IMR-90 (cell line): Measurements from ENCODE around the gene ZNF546. TPM values are rescaled to one million over a fixed set of nuclear protein-coding genes. Genes with fewer than 3 reads are reported as not detected.
A peak's percentile ranks its signal among the peaks of the same experiment; 100 is the strongest.

Experiments
- ATAC-seq: fragments of 200-7000 bp; cut with Tn5 transposase; 2 replicates; pipeline ENCODE4 v1.9.1; 2020; ENCODE audit warnings: low read depth, mild to moderate bottlenecking, moderate library complexity
- BruUV-seq: library from RNA; stranded (reverse); fragments of 400-500 nt; replicated peaks from 2 replicates; lab custom pipeline; 2021; lab: Mats Ljungman, UMichigan
- CTCF ChIA-PET: fragments of 300-600 bp; formaldehyde crosslinking; extraction: SDS; loops from one replicate; lab custom pipeline; 2021; ENCODE audit warnings: antibody characterized with exemption; lab: Yijun Ruan, JAX
- POLR2A ChIA-PET: fragments of 300-600 bp; sonication (Branson Sonifier 250); formaldehyde crosslinking; loops from one replicate; lab custom pipeline; 2022; ENCODE audit warnings: antibody characterized with exemption; ENCODE audit not compliant: unreplicated experiment; lab: Charles Lee
- DNase-seq: peaks from one replicate; pipeline ENCODE4 v3.0.0; 2013
- H2AFZ ChIP-seq: replicated peaks from 2 replicates; pipeline ENCODE3; 2013; ENCODE audit warnings: low read length, mild to moderate bottlenecking; ENCODE audit not compliant: poor library complexity
- H2AK5ac ChIP-seq: 2 replicates; pipeline ENCODE4 v1.6.1; 2013; ENCODE audit warnings: low read depth, low read length, inconsistent platforms
- H2AK9ac ChIP-seq: replicated peaks from 2 replicates; pipeline ENCODE3; 2013; ENCODE audit warnings: mild to moderate bottlenecking, low read depth, low read length, moderate library complexity; ENCODE audit not compliant: poor library complexity
- H2BK120ac ChIP-seq: 2 replicates; pipeline ENCODE4 v1.6.1; 2013; ENCODE audit warnings: low read depth, low read length, inconsistent platforms
- H2BK15ac ChIP-seq: 3 replicates; pipeline ENCODE4 v1.6.1; 2013; ENCODE audit warnings: low read depth, low read length, inconsistent platforms
- H2BK20ac ChIP-seq: 2 replicates; pipeline ENCODE4 v1.6.1; 2013; ENCODE audit warnings: low read depth, mild to moderate bottlenecking, inconsistent platforms, low read length, moderate library complexity
- H2BK5ac ChIP-seq: 2 replicates; pipeline ENCODE4 v1.6.1; 2013; ENCODE audit warnings: mild to moderate bottlenecking, low read depth, low read length, inconsistent platforms; ENCODE audit not compliant: poor library complexity, severe bottlenecking
- H3K14ac ChIP-seq: replicated peaks from 2 replicates; pipeline ENCODE4 v1.6.1; 2013; ENCODE audit warnings: low read depth, low read length, inconsistent platforms
- H3K18ac ChIP-seq: 2 replicates; pipeline ENCODE4 v1.6.1; 2013; ENCODE audit warnings: low read depth, low read length, control low read depth
- H3K23ac ChIP-seq: 2 replicates; pipeline ENCODE4 v1.6.1; 2013; ENCODE audit warnings: low read depth, low read length, inconsistent platforms
- H3K27ac ChIP-seq: 2 replicates; pipeline ENCODE4 v1.5.1; 2013; ENCODE audit warnings: mild to moderate bottlenecking, control low read depth, low read length; ENCODE audit not compliant: insufficient read depth
- H3K27me3 ChIP-seq: 2 replicates; pipeline ENCODE4 v1.6.1; 2013; ENCODE audit warnings: low read length; ENCODE audit not compliant: control insufficient read depth, insufficient read depth
- H3K36me3 ChIP-seq: 2 replicates; pipeline ENCODE4 v1.6.1; 2013; ENCODE audit warnings: low read length, mixed read lengths; ENCODE audit not compliant: control insufficient read depth, insufficient read depth
- H3K4ac ChIP-seq: 2 replicates; pipeline ENCODE4 v1.6.1; 2013; ENCODE audit warnings: low read depth, low read length, inconsistent platforms
- H3K4me1 ChIP-seq: 2 replicates; pipeline ENCODE4 v1.6.1; 2013; ENCODE audit warnings: low read length, mixed read lengths; ENCODE audit not compliant: control insufficient read depth, insufficient read depth
- H3K4me2 ChIP-seq: 2 replicates; pipeline ENCODE4 v1.6.1; 2013; ENCODE audit warnings: low read depth, mild to moderate bottlenecking, control low read depth, low read length, moderate library complexity
- H3K4me3 ChIP-seq: 2 replicates; pipeline ENCODE4 v1.5.1; 2013; ENCODE audit warnings: low read depth, mild to moderate bottlenecking, control low read depth, low read length, moderate library complexity; ENCODE audit not compliant: insufficient read depth
- H3K56ac ChIP-seq: 2 replicates; pipeline ENCODE4 v1.6.1; 2013; ENCODE audit warnings: low read length, inconsistent platforms; ENCODE audit not compliant: insufficient read depth; ENCODE audit errors: extremely low read depth
- H3K79me1 ChIP-seq, 2 experiments: 2 replicates each; pipeline ENCODE4 v1.6.1; 2013; ENCODE audit warnings: low read length in 2 of 2, inconsistent platforms in 1 of 2, low read depth in 1 of 2
- H3K9ac ChIP-seq: 2 replicates; pipeline ENCODE4 v1.6.1; 2013; ENCODE audit warnings: low read depth, low read length, control low read depth
- H3K9me1 ChIP-seq: 2 replicates; pipeline ENCODE4 v1.6.1; 2013; ENCODE audit warnings: low read length, inconsistent platforms; ENCODE audit not compliant: insufficient read depth
- H3K9me3 ChIP-seq: 2 replicates; pipeline ENCODE4 v1.6.1; 2013; ENCODE audit warnings: low read length; ENCODE audit not compliant: control insufficient read depth, insufficient read depth
- H4K20me1 ChIP-seq: 2 replicates; pipeline ENCODE4 v1.6.1; 2013; ENCODE audit warnings: low read length, inconsistent platforms; ENCODE audit not compliant: insufficient read depth
- H4K5ac ChIP-seq: 2 replicates; pipeline ENCODE4 v1.6.1; 2013; ENCODE audit warnings: mild to moderate bottlenecking, low read depth, low read length, control low read depth
- H4K8ac ChIP-seq, 2 experiments: 2 replicates each; pipeline ENCODE4 v1.6.1; 2013; ENCODE audit warnings: low read depth in 2 of 2, low read length in 2 of 2, control low read depth in 1 of 2, inconsistent platforms in 1 of 2
- H4K91ac ChIP-seq: 2 replicates; pipeline ENCODE4 v1.6.1; 2013; ENCODE audit warnings: low read depth, low read length, inconsistent platforms; ENCODE audit not compliant: insufficient read depth
- BHLHE40 ChIP-seq: fragments of 150-350 bp; IDR thresholded peaks from 2 replicates; pipeline ENCODE4 v1.6.1; 2016; ENCODE audit warnings: mild to moderate bottlenecking, low read depth, low read length
- CEBPB ChIP-seq: IDR thresholded peaks from 2 replicates; pipeline ENCODE4 v1.6.1; 2012; ENCODE audit warnings: low read depth, low read length, improper control_type of control experiment
- FOS ChIP-seq: fragments of 150-350 bp; IDR thresholded peaks from 2 replicates; pipeline ENCODE4 v1.6.1; 2016; ENCODE audit warnings: low read depth, low read length
- MAFK ChIP-seq: IDR thresholded peaks from 2 replicates; pipeline ENCODE4 v1.6.1; 2012; ENCODE audit warnings: low read depth, low read length, improper control_type of control experiment
- MAZ ChIP-seq: IDR thresholded peaks from 2 replicates; pipeline ENCODE4 v1.6.1; 2012; ENCODE audit warnings: low read depth, mild to moderate bottlenecking, low read length, improper control_type of control experiment, moderate library complexity, borderline replicate concordance
- POLR2A ChIP-seq: IDR thresholded peaks from 2 replicates; pipeline ENCODE4 v1.6.1; 2012; ENCODE audit warnings: mild to moderate bottlenecking, low read depth, low read length
- RAD21 ChIP-seq: IDR thresholded peaks from 2 replicates; pipeline ENCODE4 v1.6.1; 2012; ENCODE audit warnings: low read length, improper control_type of control experiment
- RCOR1 ChIP-seq: IDR thresholded peaks from 2 replicates; pipeline ENCODE4 v1.6.1; 2012; ENCODE audit warnings: mild to moderate bottlenecking, low read length, improper control_type of control experiment; ENCODE audit not compliant: insufficient replicate concordance
- SMC3 ChIP-seq: fragments of 150-350 bp; IDR thresholded peaks from 2 replicates; pipeline ENCODE4 v1.6.1; 2016; ENCODE audit warnings: low read depth, mild to moderate bottlenecking, antibody characterized with exemption, low read length, moderate library complexity
- WGBS, 2 experiments: methylation state at CpG; one replicate each; pipeline versions ENCODE4 v1.1.5 to v1.1.7; 2013; ENCODE audit warnings: missing lambda C conversion rate in 2 of 2; ENCODE audit not compliant: insufficient read length in 1 of 2; ENCODE audit errors: extremely low coverage in 2 of 2; 5-methylcytosine and 5-hydroxymethylcytosine counted together
- dilution Hi-C: fragments of 300-500 bp; cut with HindIII; formaldehyde crosslinking; loops from one replicate; pipeline ENCODE4 v1.14.3; 2018; ENCODE audit warnings: low sequenced_read_pairs; ENCODE audit not compliant: unreplicated experiment
- in situ Hi-C: fragments of 300-500 bp; cut with MboI; formaldehyde crosslinking; loops from 3 replicates; pipeline ENCODE4 v1.14.3; 2019; ENCODE audit warnings: low sequenced_read_pairs, inconsistent platforms, mixed read lengths
- intact Hi-C: fragments of 100-400 bp; cut with micrococcal nuclease; formaldehyde crosslinking; loops from 2 replicates; pipeline ENCODE4 v1.10.0; 2022
- polyA plus RNA-seq, 3 experiments: library from polyadenylated mRNA; depleted of rRNA; stranded (reverse); fragments of >200 nt; gene quantifications; 2 replicates each; pipeline ENCODE4 v1.2.3, GENCODE V29; 2012; ENCODE audit warnings: low replicate concordance in 1 of 3
- total RNA-seq: library from RNA; depleted of rRNA; stranded (reverse); fragments of >200 nt; gene quantifications from 2 replicates; pipeline ENCODE4 v1.2.3, GENCODE V29; 2012
- TF ChIP-seq, protein P1 (sequence below): fragments of 150-350 bp; IDR thresholded peaks from 2 replicates; pipeline ENCODE4 v1.6.1; 2016; ENCODE audit warnings: low read depth, mild to moderate bottlenecking, low read length, moderate library complexity, borderline replicate concordance

ZNF546 gene
- total and polyA plus RNA-seq, 2 of the 4 experiments (the other 2 are of a cell fraction), result 1.6 to 6.5 TPM

GRCh38 chr19:39995794-39996193 lies 1.1 kb upstream of the ZNF546 start:
- dilution Hi-C loops, result no loop called here
- H3K23ac ChIP-seq, result peak overlapping the region; percentile 79; the same call in 1 of the 2 replicates
- no peak overlapping the region for H3K18ac ChIP-seq
- H3K14ac ChIP-seq, result 0 out of 2 replicates have a peak overlapping the region, but pooled peaks have one; percentile 37
- no peak overlapping the region for H4K91ac ChIP-seq
- H3K9me1 ChIP-seq, result no peaks in the 10 kb centered on the region; the same call in 1 of the 2 replicates
- no peak overlapping the region for H3K9ac ChIP-seq
- H4K20me1 ChIP-seq, result no peaks in the 10 kb centered on the region
- peaks cover 5% of the 10 kb centered on the region for H3K4me1 ChIP-seq
- DNase-seq (no peak), ATAC-seq (no peak)
- no peaks in the 10 kb centered on the region; the same call in 1 of the 2 replicates for H3K36me3 ChIP-seq
- no peak overlapping the region for H2BK15ac ChIP-seq
- no peak overlapping the region for H2BK5ac ChIP-seq
- no peaks in the 10 kb centered on the region; the same call in 1 of the 2 replicates for H3K9me3 ChIP-seq
- no peak overlapping the region for H2AFZ ChIP-seq
- no peaks in the 10 kb centered on the region for H3K27me3 ChIP-seq
- no peak overlapping the region for H2BK20ac ChIP-seq
- no peak overlapping the region for H3K4ac ChIP-seq
- H3K79me1 ChIP-seq, result peaks cover 19 to 41% of the 10 kb centered on the region in 2 experiments
- no CpG with 5 or more reads among the region's 1 CpG for WGBS, 2 experiments
- TF ChIP-seq RAD21 (no peak), CEBPB (no peak), BHLHE40 (no peak), POLR2A (no peak), MAFK (no peak), FOS (no peak), RCOR1 (no peak), SMC3 (no peak), MAZ (no peak)
- TF ChIP-seq, protein P1, sequence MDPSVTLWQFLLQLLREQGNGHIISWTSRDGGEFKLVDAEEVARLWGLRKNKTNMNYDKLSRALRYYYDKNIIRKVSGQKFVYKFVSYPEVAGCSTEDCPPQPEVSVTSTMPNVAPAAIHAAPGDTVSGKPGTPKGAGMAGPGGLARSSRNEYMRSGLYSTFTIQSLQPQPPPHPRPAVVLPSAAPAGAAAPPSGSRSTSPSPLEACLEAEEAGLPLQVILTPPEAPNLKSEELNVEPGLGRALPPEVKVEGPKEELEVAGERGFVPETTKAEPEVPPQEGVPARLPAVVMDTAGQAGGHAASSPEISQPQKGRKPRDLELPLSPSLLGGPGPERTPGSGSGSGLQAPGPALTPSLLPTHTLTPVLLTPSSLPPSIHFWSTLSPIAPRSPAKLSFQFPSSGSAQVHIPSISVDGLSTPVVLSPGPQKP, result no peak
- peak overlapping the region in 1 of 2 experiments; percentile 4; a peak in 1 of 4 replicates for H4K8ac ChIP-seq
- CTCF ChIA-PET, result no interaction called here
- no TSS peak for BruUV-seq
- H4K5ac ChIP-seq, result no peak overlapping the region
- no peak overlapping the region for H2BK120ac ChIP-seq
- no peak overlapping the region for H3K56ac ChIP-seq
- no peak overlapping the region for H3K4me3 ChIP-seq
- POLR2A ChIA-PET, result no interaction called here
- peak overlapping the region; percentile 77 for H3K4me2 ChIP-seq
- no peak overlapping the region for H3K27ac ChIP-seq
- H2AK5ac ChIP-seq, result peak overlapping the region; percentile 47; the same call in 1 of the 2 replicates
- intact Hi-C loops, result no loop called here
- peak overlapping the region; percentile 15 for H2AK9ac ChIP-seq
- in situ Hi-C loops, result no loop called here
